ENCODE measurements around the gene TSNAXIP1.
A peak's percentile ranks its signal among the peaks of the same experiment; 100 is the strongest.
"Not testable (repeated sequence)": the region's sequence is repeated elsewhere in the genome, so short reads cannot be mapped to it uniquely, and the experiment has no call there.

TSNAXIP1 gene

GRCh38 chr16:67861877-67862276, 55.2 kb downstream of the TSNAXIP1 start:
- no peak for DNase-seq (ENCODE audit: low read depth)

GRCh38 chr16:67862623-67863583, 56.2 kb downstream of the TSNAXIP1 start:
- DNase-seq (ENCODE audit: low read depth), result no peak

- DNase-seq (ENCODE audit: low read depth), result not testable (repeated sequence)
These were observed 57.4 kb downstream of the TSNAXIP1 start for GRCh38 chr16:67864044-67864443.

- no peak for DNase-seq (ENCODE audit: low read depth)
These were observed 57.9 kb downstream of the TSNAXIP1 start for GRCh38 chr16:67864594-67864993.

- no peak for DNase-seq (ENCODE audit: low read depth)
These were observed 58.6 kb downstream of the TSNAXIP1 start for GRCh38 chr16:67865318-67865717.

- no peak for DNase-seq (ENCODE audit: low read depth)
These were observed 61.6 kb downstream of the TSNAXIP1 start for GRCh38 chr16:67868290-67868689.

GRCh38 chr16:67869653-67870052, 63.0 kb downstream of the TSNAXIP1 start:
- no peak for DNase-seq (ENCODE audit: low read depth)

- DNase-seq (ENCODE audit: low read depth), result no peak
These were observed 64.6 kb downstream of the TSNAXIP1 start for GRCh38 chr16:67871256-67871655.

GRCh38 chr16:67872131-67872630, 65.5 kb downstream of the TSNAXIP1 start:
- no peak for DNase-seq (ENCODE audit: low read depth)

- DNase-seq (ENCODE audit: low read depth), result peak; percentile 83
These were observed 66.1 kb downstream of the TSNAXIP1 start, which contains the start of gene EDC4 for GRCh38 chr16:67872631-67873434. Gene EDC4 (plus strand): TSS chr16:67873052. CDS start chr16:67873262, 210 bp downstream.

GRCh38 chr16:67873435-67874370, 67.0 kb downstream of the TSNAXIP1 start:
- no peak for DNase-seq (ENCODE audit: low read depth)

- DNase-seq (ENCODE audit: low read depth), result no peak
These were observed 67.7 kb downstream of the TSNAXIP1 start for GRCh38 chr16:67874372-67874771.

- DNase-seq (ENCODE audit: low read depth), result no peak
These were observed 70.4 kb downstream of the TSNAXIP1 start for GRCh38 chr16:67877064-67877463.
